GM15510 (cell line): Measurements from ENCODE around the gene OR51I2.

ENCODE experiments used
- POLR2A ChIP-seq: IDR thresholded peaks from 3 replicates; pipeline ENCODE4 v1.6.1; 2011; ENCODE audit warnings: borderline replicate concordance; ENCODE audit not compliant: insufficient read length; ENCODE audit errors: extremely low read depth

The OR51I2 gene

DNA sequence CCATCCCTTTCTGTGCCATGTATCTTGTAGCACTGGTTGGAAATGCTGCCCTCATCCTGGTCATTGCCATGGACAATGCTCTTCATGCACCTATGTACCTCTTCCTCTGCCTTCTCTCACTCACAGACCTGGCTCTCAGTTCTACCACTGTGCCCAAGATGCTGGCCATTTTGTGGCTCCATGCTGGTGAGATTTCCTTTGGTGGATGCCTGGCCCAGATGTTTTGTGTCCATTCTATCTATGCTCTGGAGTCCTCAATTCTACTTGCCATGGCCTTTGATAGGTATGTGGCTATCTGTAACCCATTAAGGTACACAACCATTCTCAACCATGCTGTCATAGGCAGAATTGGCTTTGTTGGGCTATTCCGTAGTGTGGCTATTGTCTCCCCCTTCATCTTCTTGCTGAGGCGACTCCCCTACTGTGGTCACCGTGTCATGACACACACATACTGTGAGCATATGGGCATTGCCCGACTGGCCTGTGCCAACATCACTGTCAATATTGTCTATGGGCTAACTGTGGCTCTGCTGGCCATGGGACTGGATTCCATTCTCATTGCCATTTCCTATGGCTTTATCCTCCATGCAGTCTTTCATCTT is 39.8 kb downstream of the OR51I2 start:
- no peak for TF ChIP-seq POLR2A

DNA sequence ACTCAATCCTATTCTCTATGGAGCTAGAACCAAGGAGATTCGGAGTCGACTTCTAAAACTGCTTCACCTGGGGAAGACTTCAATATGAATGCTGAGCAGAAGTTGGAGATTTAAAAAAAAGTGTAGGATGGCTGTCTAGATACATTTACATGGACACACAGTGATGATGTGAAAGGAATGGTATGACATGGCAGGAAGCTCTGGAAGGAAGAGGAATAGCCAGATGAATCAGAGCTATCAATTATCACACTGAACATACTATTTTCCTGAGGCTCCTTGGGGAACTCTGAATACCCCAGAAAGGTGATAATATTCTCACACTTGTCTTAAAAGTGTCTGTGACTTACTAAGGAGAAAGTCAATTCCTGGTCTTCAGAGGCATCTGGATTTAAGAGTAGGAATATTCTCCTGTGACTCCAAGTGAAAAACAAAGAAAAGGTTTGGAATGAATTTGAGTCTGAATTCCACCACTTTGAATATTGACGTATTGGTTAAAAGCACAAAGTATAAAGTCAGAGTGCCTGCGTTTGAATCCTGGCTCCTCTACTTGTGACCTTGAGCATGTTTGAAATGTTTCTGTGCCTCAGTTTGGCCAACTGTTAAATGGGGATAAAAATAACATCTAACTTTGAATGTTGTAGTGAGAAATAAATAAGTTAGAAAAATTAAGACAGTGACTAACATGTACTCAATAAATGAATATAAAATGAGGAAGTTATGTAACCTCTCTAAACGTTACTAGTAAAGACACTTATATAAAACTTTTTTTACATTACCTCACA is 40.6 kb downstream of the OR51I2 start:
- no peak for TF ChIP-seq POLR2A

DNA sequence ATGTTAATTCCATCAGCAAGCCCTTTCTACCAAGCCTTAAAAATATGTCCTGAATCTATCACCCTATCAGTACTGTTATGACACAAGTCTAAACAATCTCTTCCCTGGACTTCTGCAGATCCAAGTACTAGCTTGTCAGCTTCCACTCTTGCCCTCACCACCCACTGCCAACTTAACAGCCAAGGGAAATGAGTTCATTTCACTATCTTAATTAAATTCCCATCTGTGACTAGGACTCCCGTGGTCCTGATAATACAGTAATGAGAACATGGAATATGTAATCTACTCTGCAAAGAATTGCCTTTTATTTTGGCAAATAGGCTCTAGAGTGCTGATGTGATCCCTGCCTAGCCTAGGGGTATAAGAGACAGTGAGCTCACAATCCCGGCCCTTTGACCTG is 50.5 kb downstream of the OR51I2 start:
- no peak for TF ChIP-seq POLR2A

DNA sequence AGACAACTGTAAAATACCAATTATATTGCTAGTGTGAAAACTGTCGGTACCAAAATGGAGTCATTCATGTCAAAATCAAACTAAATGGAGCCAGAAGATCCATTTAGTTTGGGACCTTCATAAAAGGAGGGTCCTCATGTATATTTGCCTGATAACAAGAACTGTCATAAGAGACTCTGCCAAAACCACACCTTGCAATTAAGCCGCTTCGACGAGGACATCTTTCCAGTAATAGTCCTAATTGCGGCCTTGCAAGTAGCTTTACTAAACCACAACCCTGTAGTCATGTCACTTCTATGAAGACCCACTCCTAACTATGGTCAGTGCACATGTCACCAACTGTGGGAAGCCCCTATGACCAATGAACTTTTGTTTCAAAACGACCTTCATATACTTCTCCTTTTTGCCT is 51.3 kb downstream of the OR51I2 start:
- TF ChIP-seq POLR2A = no peak

DNA sequence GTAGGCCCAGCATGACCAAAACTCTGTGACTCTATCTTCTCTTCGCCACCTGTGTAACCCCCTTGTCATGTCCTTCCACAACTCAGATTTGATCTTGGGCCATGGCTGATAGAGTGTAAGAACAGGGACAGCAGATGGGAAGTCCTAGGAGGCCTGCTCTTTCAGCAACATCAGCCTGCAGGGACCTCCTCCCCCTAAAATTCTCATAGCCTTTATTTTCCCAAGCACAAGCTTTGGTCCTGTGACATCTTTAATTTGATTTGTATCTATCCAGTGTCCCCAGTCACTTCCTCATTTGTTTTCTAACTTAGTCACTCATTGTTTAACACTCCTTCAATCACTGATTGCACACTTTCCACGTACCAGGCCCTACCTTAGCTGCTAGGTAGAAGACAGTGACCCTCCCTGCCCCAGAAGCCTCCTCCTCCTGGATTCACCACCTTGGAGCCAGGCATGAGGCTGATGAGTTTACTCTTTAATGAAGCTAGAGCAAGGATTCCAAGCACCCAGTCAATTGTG is 55.3 kb downstream of the OR51I2 start:
- TF ChIP-seq POLR2A = no peak

DNA sequence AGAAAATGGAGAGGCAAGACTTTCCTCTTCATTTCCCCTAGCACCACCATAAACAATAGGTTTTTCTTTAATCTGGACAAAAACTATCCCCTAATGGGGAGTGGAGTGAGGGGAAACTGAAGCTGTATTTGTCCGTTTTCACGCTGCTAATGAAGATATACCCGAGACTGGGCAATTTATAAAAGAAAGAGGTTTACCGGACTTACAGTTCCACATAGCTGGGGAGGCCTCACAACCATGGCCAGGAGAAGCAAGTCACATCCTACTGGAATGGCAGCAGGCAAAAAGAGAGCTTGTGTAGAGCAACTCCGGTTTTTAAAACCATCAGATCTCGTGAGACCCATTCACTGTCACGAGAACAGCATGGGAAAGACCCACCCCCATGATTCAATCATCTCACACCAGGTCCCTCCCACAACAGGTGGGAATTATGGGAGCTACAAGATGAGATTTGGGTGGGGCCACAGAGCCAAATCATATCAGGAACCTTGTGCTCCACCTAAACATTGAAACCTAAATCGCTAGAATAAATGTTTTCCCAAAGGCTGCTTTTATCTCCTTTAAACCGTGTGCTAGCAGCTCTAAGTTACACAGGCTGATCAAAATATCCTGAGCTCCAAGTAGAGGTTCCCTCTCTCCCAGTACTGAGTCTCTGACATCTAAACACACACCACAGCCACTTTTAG is 56.4 kb downstream of the OR51I2 start:
- no peak for TF ChIP-seq POLR2A
